ENCODE results near the gene SLC44A1.

DNA sequence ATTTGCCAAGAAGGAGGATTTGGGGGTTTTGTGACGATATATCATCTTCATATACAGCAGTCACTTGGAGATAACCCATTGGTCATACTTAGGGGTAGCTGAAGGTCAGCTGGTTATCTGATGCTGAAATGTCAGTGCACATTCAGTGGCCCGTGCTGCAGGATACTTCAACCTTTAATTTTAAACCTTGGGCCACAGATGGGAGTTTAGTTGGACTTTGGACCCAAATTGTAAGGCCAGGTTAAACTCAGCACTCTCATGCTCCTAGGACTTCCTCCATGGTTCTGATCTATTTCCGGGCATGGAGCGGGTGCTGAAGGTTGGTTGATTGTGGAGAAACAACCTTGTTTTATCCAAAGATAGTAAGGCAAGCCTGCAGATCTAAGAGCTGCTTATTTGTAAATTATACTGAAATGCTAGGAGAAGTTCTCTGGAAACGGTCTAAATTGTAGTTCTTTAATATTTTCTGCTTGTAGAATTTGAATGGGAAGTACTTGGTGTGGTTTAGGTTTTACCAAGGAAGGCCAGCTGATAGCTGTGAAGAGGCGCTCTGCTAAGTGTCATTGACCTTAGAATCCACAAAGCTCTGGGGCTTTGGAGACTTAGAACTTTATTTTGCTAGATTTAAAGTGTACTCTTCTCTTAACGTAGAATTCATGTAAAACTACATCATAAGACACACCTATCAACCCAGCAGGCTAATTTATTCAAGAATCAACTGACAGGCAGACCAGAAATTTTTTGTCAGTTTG is 38.6 kb downstream of the SLC44A1 start:
- TF ChIP-seq SMC3 (IDR thresholded peaks at IDR 0.05; ENCODE audit: low read depth, low read length), result no peak
- TF ChIP-seq, protein P1, sequence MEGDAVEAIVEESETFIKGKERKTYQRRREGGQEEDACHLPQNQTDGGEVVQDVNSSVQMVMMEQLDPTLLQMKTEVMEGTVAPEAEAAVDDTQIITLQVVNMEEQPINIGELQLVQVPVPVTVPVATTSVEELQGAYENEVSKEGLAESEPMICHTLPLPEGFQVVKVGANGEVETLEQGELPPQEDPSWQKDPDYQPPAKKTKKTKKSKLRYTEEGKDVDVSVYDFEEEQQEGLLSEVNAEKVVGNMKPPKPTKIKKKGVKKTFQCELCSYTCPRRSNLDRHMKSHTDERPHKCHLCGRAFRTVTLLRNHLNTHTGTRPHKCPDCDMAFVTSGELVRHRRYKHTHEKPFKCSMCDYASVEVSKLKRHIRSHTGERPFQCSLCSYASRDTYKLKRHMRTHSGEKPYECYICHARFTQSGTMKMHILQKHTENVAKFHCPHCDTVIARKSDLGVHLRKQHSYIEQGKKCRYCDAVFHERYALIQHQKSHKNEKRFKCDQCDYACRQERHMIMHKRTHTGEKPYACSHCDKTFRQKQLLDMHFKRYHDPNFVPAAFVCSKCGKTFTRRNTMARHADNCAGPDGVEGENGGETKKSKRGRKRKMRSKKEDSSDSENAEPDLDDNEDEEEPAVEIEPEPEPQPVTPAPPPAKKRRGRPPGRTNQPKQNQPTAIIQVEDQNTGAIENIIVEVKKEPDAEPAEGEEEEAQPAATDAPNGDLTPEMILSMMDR (IDR thresholded peaks at IDR 0.05), result no peak
- TF ChIP-seq ELF1 (IDR thresholded peaks at IDR 0.05), result no peak
- TF ChIP-seq TAF1 (IDR thresholded peaks at IDR 0.05; ENCODE audit: borderline replicate concordance, low read depth, low read length), result no peak
- TF ChIP-seq EP300 (IDR thresholded peaks at IDR 0.05; ENCODE audit: borderline replicate concordance in 1 of 2, low read depth in 1 of 2, low read length in 1 of 2), result no peak
- TF ChIP-seq, protein P2, sequence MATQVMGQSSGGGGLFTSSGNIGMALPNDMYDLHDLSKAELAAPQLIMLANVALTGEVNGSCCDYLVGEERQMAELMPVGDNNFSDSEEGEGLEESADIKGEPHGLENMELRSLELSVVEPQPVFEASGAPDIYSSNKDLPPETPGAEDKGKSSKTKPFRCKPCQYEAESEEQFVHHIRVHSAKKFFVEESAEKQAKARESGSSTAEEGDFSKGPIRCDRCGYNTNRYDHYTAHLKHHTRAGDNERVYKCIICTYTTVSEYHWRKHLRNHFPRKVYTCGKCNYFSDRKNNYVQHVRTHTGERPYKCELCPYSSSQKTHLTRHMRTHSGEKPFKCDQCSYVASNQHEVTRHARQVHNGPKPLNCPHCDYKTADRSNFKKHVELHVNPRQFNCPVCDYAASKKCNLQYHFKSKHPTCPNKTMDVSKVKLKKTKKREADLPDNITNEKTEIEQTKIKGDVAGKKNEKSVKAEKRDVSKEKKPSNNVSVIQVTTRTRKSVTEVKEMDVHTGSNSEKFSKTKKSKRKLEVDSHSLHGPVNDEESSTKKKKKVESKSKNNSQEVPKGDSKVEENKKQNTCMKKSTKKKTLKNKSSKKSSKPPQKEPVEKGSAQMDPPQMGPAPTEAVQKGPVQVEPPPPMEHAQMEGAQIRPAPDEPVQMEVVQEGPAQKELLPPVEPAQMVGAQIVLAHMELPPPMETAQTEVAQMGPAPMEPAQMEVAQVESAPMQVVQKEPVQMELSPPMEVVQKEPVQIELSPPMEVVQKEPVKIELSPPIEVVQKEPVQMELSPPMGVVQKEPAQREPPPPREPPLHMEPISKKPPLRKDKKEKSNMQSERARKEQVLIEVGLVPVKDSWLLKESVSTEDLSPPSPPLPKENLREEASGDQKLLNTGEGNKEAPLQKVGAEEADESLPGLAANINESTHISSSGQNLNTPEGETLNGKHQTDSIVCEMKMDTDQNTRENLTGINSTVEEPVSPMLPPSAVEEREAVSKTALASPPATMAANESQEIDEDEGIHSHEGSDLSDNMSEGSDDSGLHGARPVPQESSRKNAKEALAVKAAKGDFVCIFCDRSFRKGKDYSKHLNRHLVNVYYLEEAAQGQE (IDR thresholded peaks at IDR 0.05; ENCODE audit: low read depth, low read length), result no peak
- TF ChIP-seq NFIC (IDR thresholded peaks at IDR 0.05; ENCODE audit: borderline replicate concordance), result no peak
- TF ChIP-seq, protein P3, sequence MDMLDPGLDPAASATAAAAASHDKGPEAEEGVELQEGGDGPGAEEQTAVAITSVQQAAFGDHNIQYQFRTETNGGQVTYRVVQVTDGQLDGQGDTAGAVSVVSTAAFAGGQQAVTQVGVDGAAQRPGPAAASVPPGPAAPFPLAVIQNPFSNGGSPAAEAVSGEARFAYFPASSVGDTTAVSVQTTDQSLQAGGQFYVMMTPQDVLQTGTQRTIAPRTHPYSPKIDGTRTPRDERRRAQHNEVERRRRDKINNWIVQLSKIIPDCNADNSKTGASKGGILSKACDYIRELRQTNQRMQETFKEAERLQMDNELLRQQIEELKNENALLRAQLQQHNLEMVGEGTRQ (IDR thresholded peaks at IDR 0.05; ENCODE audit: borderline replicate concordance, low read depth, low read length), result no peak
- no peak for TF ChIP-seq RAD21 (IDR thresholded peaks at IDR 0.05; ENCODE audit: low read length)
- TF ChIP-seq CHD2 (IDR thresholded peaks at IDR 0.05; ENCODE audit: low read length, partially characterized antibody), result no peak
